Activated T-helper 17 cell treated with anti-CD3 and anti-CD28 coated beads, Interleukin-2, amount 50 U/mL, for 72 hours (primary cell): Measurements from ENCODE around the gene ARHGEF7. TPM values are rescaled to one million over a fixed set of nuclear protein-coding genes. Genes with fewer than 3 reads are reported as not detected.
A peak's percentile ranks its signal among the peaks of the same experiment; 100 is the strongest.

Source experiments
- ATAC-seq: fragments of 150-1000 bp; cut with Tn5 transposase; replicated peaks from 2 replicates; pipeline ENCODE4 v1.10.0; 2021; ENCODE audit warnings: mild to moderate bottlenecking, moderate library complexity
- H3K27ac Mint-ChIP-seq: one replicate; pipeline ENCODE4 v1.8.0; 2022; ENCODE audit warnings: mixed read lengths
- H3K27me3 Mint-ChIP-seq: one replicate; pipeline ENCODE4 v1.8.0; 2022; ENCODE audit warnings: mixed read lengths
- H3K36me3 Mint-ChIP-seq: one replicate; pipeline ENCODE4 v1.8.0; 2022; ENCODE audit warnings: low read depth, mild to moderate bottlenecking, mixed read lengths
- H3K4me1 Mint-ChIP-seq: one replicate; pipeline ENCODE4 v1.8.0; 2022; ENCODE audit warnings: mixed read lengths
- H3K4me3 Mint-ChIP-seq: one replicate; pipeline ENCODE4 v1.8.0; 2022; ENCODE audit warnings: mild to moderate bottlenecking, mixed read lengths
- H3K9me3 Mint-ChIP-seq: one replicate; pipeline ENCODE4 v1.8.0; 2022; ENCODE audit warnings: mixed read lengths
- total RNA-seq, 2 donors: library from RNA; stranded (reverse); gene quantifications; one replicate each; pipeline ENCODE4 v1.2.3, GENCODE V29; 2022

The ARHGEF7 gene
- total RNA-seq, 2 donors from 2014 or later, result 70.2 to 127 TPM

DNA sequence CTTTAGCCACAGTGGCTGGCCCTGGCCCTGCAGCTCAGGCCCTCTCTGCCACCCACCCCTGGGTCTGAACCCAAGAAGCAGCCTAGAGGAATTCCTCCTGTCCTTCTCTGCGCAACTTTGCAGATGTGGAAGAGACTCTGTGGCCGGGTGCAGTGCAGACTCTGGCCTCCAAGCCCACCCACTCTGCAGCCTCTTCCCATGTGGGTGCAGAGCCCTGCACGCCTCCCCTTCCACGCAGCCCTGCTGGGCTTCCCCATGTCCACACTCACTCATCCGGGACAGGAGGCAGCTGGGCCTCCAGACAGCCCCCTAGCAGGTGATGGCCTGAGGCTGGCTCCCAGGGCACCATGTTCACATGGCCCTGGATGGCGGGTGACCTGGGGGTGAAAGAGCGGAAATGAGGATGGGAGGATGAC, 207.8 kb downstream of the ARHGEF7 start:
- no peaks in the 10 kb centered on the region for H3K9me3 Mint-ChIP-seq
- peak overlapping the region; percentile 85 for H3K4me3 Mint-ChIP-seq
- no peak for ATAC-seq
- peak overlapping the region; percentile 98 for H3K27ac Mint-ChIP-seq
- H3K27me3 Mint-ChIP-seq, result no peaks in the 10 kb centered on the region
- H3K36me3 Mint-ChIP-seq, result peaks cover 9% of the 10 kb centered on the region
- H3K4me1 Mint-ChIP-seq, result peaks cover 6% of the 10 kb centered on the region

DNA sequence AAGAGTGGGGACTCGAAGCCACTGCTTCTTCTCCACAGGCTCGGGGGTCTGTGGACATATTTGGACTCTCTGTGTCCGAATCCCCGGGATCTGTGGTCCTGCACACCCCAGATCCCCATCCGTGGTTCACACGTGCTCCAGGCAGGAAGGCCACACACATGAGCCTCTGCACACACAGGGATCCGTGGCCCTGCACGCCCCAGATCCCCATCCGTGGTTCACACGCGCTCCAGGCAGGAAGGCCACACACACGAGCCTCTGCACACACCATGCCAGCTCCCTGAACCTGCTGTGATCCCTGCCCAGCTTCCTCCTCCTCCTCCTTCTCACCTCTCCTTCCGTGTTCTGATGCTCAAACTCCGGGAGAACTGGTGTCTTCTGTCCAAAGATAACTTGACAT, 208.4 kb downstream of the ARHGEF7 start:
- H3K9me3 Mint-ChIP-seq, result no peaks in the 10 kb centered on the region
- ATAC-seq, result peak; percentile 23
- peak overlapping the region; percentile 85 for H3K4me3 Mint-ChIP-seq
- peaks cover 9% of the 10 kb centered on the region for H3K36me3 Mint-ChIP-seq
- H3K27me3 Mint-ChIP-seq, result no peaks in the 10 kb centered on the region
- H3K4me1 Mint-ChIP-seq, result peaks cover 6% of the 10 kb centered on the region
- peak overlapping the region; percentile 98 for H3K27ac Mint-ChIP-seq

GRCh38 chr13:111323950-111324651, 209.0 kb downstream of the ARHGEF7 start:
- H3K9me3 Mint-ChIP-seq, result no peaks in the 10 kb centered on the region
- H3K36me3 Mint-ChIP-seq, result peaks cover 9% of the 10 kb centered on the region
- H3K27ac Mint-ChIP-seq, result peak overlapping the region; percentile 98
- H3K4me3 Mint-ChIP-seq, result peak overlapping the region; percentile 85
- ATAC-seq, result peak; percentile 70
- H3K4me1 Mint-ChIP-seq, result peaks cover 6% of the 10 kb centered on the region
- H3K27me3 Mint-ChIP-seq, result no peaks in the 10 kb centered on the region

- Mint-ChIP-seq H3K4me3 (peak overlapping the region; percentile 85), H3K27ac (peak overlapping the region; percentile 98), H3K36me3 (peaks cover 9% of the 10 kb centered on the region), H3K27me3 (no peaks in the 10 kb centered on the region), H3K4me1 (peaks cover 6% of the 10 kb centered on the region), H3K9me3 (no peaks in the 10 kb centered on the region)
- ATAC-seq, result no peak
Measured at GRCh38 chr13:111324736-111325135, 209.6 kb downstream of the ARHGEF7 start.

DNA sequence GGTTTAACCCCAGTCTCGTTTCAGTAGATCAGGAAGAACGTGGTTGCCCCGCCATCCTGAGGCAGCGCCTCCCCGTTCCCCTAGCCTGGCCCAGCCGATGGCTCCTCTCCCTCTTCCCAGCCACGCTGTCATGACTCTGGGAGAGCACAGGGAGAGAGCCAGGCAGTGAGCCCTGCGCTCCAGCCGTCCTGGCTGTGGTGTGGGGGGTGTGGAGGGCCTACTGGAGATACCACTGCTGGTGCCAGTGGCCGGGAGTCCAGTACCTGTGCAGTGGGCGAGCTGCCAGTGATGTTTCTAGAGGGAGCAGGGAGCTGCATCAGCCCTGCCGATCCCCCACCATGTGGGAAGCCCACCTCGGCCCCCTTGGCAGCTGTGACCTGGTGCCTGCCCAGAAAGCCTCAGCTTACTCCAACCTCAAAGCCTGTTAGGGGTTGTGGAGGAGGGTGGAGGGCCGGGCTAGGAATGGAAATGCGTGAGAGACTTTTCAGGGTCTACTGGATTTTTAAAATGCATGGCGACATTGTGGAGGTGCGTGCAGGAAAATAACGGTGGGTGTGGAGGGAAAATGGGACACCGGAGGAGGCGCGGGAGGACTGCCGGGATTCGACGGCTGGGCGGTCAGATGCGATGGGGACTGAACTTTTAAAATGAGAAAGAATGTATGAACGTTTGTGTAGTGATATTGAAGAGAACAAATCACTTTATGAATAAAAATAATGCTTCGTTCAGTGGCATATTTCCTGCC, 210.2 kb downstream of the ARHGEF7 start:
- no peaks in the 10 kb centered on the region for H3K9me3 Mint-ChIP-seq
- ATAC-seq, result no peak
- H3K36me3 Mint-ChIP-seq, result peaks cover 9% of the 10 kb centered on the region
- H3K27me3 Mint-ChIP-seq, result no peaks in the 10 kb centered on the region
- H3K27ac Mint-ChIP-seq, result no peak overlapping the region
- peaks cover 6% of the 10 kb centered on the region for H3K4me1 Mint-ChIP-seq
- H3K4me3 Mint-ChIP-seq, result peak overlapping the region; percentile 85

DNA sequence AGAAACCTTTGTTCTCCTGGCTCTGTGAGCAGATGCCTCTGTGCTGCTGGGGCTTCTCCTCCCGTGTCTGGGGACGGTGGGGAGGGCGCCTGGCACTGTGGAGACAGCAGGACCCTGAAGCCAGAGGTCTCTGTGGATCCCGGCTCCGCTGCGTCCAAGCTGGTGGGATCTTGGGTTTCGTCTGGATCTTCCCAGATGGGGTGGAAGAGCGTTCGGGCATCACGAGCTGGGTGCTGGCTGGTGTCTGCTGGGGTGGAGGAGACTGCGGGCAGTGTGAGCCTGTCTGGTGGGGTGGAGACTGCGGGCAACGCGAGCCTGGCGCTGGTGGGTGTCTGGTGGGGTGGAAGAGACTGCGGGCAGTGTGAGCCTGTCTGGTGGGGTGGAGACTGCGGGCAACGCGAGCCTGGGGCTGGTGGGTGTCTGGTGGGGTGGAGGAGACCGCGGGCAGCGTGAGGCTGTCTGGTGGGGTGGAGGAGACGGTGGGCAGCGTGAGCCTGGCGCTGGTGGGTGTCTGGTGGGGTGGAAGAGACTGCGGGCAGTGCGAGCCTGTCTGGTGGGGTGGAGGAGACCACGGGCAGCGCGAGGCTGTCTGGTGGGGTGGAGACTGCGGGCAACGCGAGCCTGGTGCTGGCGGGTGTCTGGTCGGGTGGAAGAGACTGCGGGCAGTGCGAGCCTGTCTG, 211.0 kb downstream of the ARHGEF7 start:
- peaks cover 6% of the 10 kb centered on the region for H3K4me1 Mint-ChIP-seq
- H3K27me3 Mint-ChIP-seq, result no peaks in the 10 kb centered on the region
- H3K9me3 Mint-ChIP-seq, result no peaks in the 10 kb centered on the region
- peak overlapping the region; percentile 85 for H3K4me3 Mint-ChIP-seq
- no peak overlapping the region for H3K27ac Mint-ChIP-seq
- ATAC-seq, result no peak
- H3K36me3 Mint-ChIP-seq, result peaks cover 9% of the 10 kb centered on the region

- H3K4me1 Mint-ChIP-seq, result peaks cover 6% of the 10 kb centered on the region
- H3K9me3 Mint-ChIP-seq, result no peaks in the 10 kb centered on the region
- no peaks in the 10 kb centered on the region for H3K27me3 Mint-ChIP-seq
- no peak for ATAC-seq
- no peak overlapping the region for H3K27ac Mint-ChIP-seq
- H3K36me3 Mint-ChIP-seq, result peaks cover 9% of the 10 kb centered on the region
- no peak overlapping the region for H3K4me3 Mint-ChIP-seq
Measured at GRCh38 chr13:111326621-111326965, 211.5 kb downstream of the ARHGEF7 start.

DNA sequence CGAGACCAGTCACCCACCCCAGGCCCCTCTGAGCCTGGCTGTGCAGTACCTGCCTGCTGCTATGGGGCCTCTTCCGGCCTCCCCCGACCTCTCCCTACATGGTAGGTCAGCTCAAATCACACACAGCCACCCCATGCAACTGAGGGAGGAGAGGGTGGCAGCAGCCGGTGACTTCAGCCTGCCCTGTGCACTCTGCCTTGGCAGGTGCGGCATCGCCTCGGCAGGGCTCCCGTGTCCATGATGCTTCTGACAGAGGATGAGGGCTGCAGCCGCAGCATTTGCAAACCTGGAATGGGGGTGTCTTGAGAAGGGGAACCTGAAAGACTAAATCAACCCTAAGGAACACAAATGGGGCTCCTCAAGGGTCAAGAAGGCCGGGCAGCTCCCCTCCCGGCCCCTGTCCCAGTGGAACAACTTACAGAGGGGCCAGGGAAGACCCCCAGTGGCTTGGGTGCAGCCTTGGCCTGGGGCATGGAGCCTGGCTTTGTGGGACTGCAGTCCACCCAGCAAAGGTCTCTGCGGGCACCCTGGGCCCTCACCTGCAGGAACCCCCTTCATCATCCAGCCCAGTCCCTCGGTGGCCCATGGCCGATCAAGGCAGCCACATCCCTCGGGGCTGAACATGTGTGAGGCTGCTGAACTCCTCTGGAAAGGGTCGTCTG, 212.0 kb downstream of the ARHGEF7 start:
- H3K27me3 Mint-ChIP-seq, result no peaks in the 10 kb centered on the region
- H3K9me3 Mint-ChIP-seq, result no peaks in the 10 kb centered on the region
- H3K27ac Mint-ChIP-seq, result no peak overlapping the region
- H3K4me3 Mint-ChIP-seq, result no peak overlapping the region
- no peak for ATAC-seq
- peaks cover 6% of the 10 kb centered on the region for H3K4me1 Mint-ChIP-seq
- H3K36me3 Mint-ChIP-seq, result peaks cover 9% of the 10 kb centered on the region

DNA sequence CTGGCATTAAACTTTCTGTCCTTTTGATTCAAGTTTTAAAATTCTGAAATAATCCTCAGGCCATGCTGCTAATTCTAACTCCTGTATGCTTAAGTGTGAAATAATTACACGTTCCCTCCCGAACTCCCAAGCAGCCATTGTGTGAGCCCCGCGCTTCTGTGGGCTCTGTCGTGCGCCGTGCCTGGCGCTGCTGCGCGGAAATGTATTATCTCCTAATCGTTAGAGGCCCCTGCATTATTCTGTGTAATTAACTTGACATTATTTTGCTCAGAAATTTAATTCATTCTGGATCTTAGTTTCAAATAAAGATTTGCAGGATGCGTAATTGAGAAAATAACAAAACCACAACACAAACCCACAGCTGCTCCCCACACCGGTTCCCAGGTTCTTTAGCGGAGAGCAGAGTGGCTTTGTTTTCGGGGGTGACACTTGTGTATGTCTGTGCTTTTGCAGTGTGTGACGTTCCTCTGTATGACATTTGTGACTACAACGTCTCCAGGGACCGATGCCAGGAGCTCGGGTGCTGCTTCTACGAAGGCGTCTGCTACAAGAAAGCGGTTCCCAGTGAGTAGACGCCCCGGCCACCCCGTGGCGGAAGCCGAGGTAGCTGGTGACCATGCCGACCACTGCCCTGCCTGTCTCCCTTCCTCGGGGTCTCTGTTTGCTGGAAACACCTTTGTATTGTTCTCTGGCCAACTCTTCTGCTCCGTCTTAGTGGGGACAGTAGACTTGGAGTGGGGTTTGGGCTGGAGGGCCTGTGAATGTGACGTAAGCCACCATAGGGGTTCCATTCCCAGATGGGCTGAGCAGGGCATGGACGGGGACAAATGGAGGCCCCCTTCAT, 212.8 kb downstream of the ARHGEF7 start:
- Mint-ChIP-seq H3K36me3 (peaks cover 9% of the 10 kb centered on the region), H3K4me3 (no peak overlapping the region), H3K9me3 (peaks cover 2% of the 10 kb centered on the region), H3K4me1 (peaks cover 6% of the 10 kb centered on the region), H3K27me3 (no peaks in the 10 kb centered on the region), H3K27ac (no peak overlapping the region)
- no peak for ATAC-seq

GRCh38 chr13:111328574-111329410, 213.7 kb downstream of the ARHGEF7 start:
- peaks cover 4% of the 10 kb centered on the region for H3K4me1 Mint-ChIP-seq
- no peaks in the 10 kb centered on the region for H3K27me3 Mint-ChIP-seq
- peaks cover 6% of the 10 kb centered on the region for H3K36me3 Mint-ChIP-seq
- ATAC-seq, result no peak
- peaks cover 6% of the 10 kb centered on the region for H3K9me3 Mint-ChIP-seq
- H3K27ac Mint-ChIP-seq, result no peak overlapping the region
- no peak overlapping the region for H3K4me3 Mint-ChIP-seq

GRCh38 chr13:111329641-111330040, 214.5 kb downstream of the ARHGEF7 start:
- H3K9me3 Mint-ChIP-seq, result peaks cover 6% of the 10 kb centered on the region
- no peaks in the 10 kb centered on the region for H3K4me1 Mint-ChIP-seq
- no peak for ATAC-seq
- no peaks in the 10 kb centered on the region for H3K36me3 Mint-ChIP-seq
- no peak overlapping the region for H3K27ac Mint-ChIP-seq
- H3K27me3 Mint-ChIP-seq, result no peaks in the 10 kb centered on the region
- H3K4me3 Mint-ChIP-seq, result no peak overlapping the region

DNA sequence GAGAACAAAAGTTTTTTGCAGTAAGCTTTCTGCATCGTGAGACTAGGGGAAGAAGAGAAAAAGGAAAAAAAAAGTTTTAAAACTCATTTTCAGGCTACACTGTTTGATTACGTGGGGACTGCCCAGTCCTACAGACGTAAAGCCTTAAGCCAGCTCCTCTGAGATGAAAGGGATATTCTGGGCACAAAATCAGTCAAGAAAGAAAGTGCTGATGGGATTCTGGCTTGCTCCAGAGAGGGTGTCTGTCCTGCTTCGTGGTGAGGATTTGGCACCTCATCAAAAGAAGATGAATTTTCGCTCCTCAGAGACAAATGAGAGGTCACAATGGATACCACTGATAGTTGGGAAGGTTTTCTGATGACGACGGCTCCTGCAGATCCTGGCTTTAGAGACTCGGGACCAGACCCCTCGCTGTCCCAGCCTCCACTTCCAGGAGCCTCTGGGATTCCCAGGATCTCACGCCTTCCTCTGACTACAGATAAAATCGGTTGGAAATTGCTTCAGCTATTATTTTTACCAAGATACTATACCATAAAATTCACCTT, 215.0 kb downstream of the ARHGEF7 start:
- Mint-ChIP-seq H3K9me3 (peaks cover 6% of the 10 kb centered on the region), H3K27ac (no peak overlapping the region), H3K27me3 (no peaks in the 10 kb centered on the region), H3K4me3 (no peak overlapping the region), H3K4me1 (no peaks in the 10 kb centered on the region), H3K36me3 (no peaks in the 10 kb centered on the region)
- ATAC-seq, result no peak

- no peaks in the 10 kb centered on the region for H3K4me1 Mint-ChIP-seq
- H3K9me3 Mint-ChIP-seq, result peaks cover 10% of the 10 kb centered on the region
- no peak for ATAC-seq
- peaks cover 6% of the 10 kb centered on the region for H3K36me3 Mint-ChIP-seq
- H3K27me3 Mint-ChIP-seq, result no peaks in the 10 kb centered on the region
- no peak overlapping the region for H3K4me3 Mint-ChIP-seq
- no peak overlapping the region for H3K27ac Mint-ChIP-seq
Measured at GRCh38 chr13:111335298-111335697, 220.2 kb downstream of the ARHGEF7 start.
